ENCODE data around the gene HPSE2. TPM values are rescaled to one million over a fixed set of nuclear protein-coding genes. Genes with fewer than 3 reads are reported as not detected.

The HPSE2 gene
- total RNA-seq, 2 experiments from 2014 or later: not detected

DNA sequence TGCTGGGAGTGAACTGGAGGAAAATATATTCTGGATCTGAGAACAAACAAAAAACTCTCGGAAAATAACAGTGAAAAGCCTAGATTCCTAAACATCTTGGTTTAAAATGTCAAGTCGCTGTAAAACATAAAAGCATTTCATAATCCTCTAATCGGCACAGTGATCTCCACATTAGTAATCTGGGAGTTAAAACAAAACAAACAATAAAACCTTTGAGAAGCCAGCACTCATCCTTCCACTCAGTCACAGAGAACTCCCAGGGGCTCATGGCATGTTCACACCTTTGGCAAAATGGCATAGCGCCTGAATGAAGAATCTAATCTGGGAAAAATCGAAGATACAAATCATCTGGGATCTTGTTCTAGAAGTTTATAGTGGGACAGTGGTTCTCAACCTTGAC, 764.8 kb downstream of the HPSE2 start:
- H3K27me3 Mint-ChIP-seq: peaks cover 12% of the 10 kb centered on the region
- no peak overlapping the region for H3K27ac ChIP-seq (ENCODE audit: low read depth in 1 of 2, low read length in 2 of 2)
- H3K36me3 Mint-ChIP-seq (ENCODE audit: low read depth): no peaks in the 10 kb centered on the region
- H3K4me1 ChIP-seq (ENCODE audit: insufficient read depth, low read length): peaks cover 5% of the 10 kb centered on the region
- H3K9me3 ChIP-seq (ENCODE audit: control insufficient read depth in 1 of 2, insufficient read depth in 1 of 2, low read length in 2 of 2): no peaks in the 10 kb centered on the region
- no peaks in the 10 kb centered on the region for H3K36me3 ChIP-seq (ENCODE audit: insufficient read depth, low read length)
- no peak overlapping the region for H3K27ac Mint-ChIP-seq
- H3K4me1 Mint-ChIP-seq (ENCODE audit: low read depth): peaks cover 10% of the 10 kb centered on the region
- H3K9me3 Mint-ChIP-seq: no peaks in the 10 kb centered on the region
- TF ChIP-seq, protein P1, sequence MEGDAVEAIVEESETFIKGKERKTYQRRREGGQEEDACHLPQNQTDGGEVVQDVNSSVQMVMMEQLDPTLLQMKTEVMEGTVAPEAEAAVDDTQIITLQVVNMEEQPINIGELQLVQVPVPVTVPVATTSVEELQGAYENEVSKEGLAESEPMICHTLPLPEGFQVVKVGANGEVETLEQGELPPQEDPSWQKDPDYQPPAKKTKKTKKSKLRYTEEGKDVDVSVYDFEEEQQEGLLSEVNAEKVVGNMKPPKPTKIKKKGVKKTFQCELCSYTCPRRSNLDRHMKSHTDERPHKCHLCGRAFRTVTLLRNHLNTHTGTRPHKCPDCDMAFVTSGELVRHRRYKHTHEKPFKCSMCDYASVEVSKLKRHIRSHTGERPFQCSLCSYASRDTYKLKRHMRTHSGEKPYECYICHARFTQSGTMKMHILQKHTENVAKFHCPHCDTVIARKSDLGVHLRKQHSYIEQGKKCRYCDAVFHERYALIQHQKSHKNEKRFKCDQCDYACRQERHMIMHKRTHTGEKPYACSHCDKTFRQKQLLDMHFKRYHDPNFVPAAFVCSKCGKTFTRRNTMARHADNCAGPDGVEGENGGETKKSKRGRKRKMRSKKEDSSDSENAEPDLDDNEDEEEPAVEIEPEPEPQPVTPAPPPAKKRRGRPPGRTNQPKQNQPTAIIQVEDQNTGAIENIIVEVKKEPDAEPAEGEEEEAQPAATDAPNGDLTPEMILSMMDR (IDR thresholded peaks at IDR 0.05): no peak
- no peak for ATAC-seq (ENCODE audit: poor library complexity)
- CTCF ChIA-PET: no interaction called here
- intact Hi-C loops (cut with DNase I, micrococcal nuclease): no loop called here
- H3K4me3 Mint-ChIP-seq: no peak overlapping the region
- POLR2A ChIA-PET: no interaction called here
- H3K4me3 ChIP-seq (ENCODE audit: low read length): no peak overlapping the region
- H3K27me3 ChIP-seq (ENCODE audit: control insufficient read depth in 1 of 2, insufficient read depth in 2 of 2, low read length in 2 of 2): peaks cover 0 to 3% of the 10 kb centered on the region in 2 experiments
- DNase-seq: no peak

DNA sequence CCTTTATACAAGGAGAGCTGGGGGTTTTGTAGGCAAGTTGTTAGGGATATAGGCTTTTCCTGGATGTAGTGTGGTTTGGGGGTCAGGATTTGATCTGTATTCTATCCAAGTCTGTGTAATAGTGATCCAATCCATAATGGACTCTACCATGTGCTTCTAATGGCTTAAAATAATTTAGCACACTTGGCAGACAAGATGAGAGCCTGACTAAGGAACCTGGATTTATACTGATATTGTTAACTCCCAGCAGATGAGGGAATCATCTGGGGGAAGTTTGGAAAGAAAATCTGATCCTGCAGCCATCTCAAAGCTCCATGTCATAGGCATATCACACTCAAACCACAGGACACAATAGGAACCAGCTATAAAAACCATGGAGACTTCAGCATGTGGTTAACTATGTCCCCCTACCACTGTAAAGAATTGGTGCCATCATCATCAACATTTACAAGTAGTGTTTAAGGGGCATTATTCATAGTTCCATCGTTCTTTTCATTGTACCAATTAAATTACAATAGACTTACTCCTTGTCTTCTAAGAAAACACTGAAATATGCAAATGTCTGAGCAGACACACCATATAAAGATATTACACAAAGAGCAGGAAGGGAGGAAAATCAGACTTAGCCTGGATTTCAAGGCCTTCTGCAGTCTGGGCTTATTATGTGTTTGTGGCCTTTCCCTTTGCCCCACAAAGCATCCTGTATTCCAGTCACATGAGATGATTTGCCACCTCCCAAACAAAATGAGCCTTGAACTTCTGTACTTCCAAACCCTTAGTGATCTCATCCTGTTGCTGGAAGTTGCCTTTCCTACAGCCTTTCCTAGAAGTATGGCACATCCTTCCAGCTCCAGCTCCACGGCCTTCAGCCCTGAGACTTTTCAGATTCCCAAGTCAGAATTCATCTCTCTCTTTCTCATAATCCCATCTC, 766.4 kb downstream of the HPSE2 start:
- POLR2A ChIA-PET: interaction anchor here (1.4 kb wide), 1 partner anchor 23 kb away, joined by 3 read pairs; no protein-coding TSS in a partner anchor
- Histone ChIP-seq H3K4me1 (ENCODE audit: insufficient read depth, low read length) (peaks cover 5% of the 10 kb centered on the region), H3K9me3 (ENCODE audit: control insufficient read depth in 1 of 2, insufficient read depth in 1 of 2, low read length in 2 of 2) (no peaks in the 10 kb centered on the region), H3K27me3 (ENCODE audit: control insufficient read depth in 1 of 2, insufficient read depth in 2 of 2, low read length in 2 of 2) (peaks cover 0 to 5% of the 10 kb centered on the region in 2 experiments), H3K36me3 (ENCODE audit: insufficient read depth, low read length) (no peaks in the 10 kb centered on the region), H3K4me3 (ENCODE audit: low read length) (no peak overlapping the region), H3K27ac (ENCODE audit: low read depth in 1 of 2, low read length in 2 of 2) (no peak overlapping the region)
- intact Hi-C loops (cut with DNase I, micrococcal nuclease): loop anchor here (5.0 to 10.0 kb wide), 4 partner anchors 926 to 1578 kb away; partner anchors contain the start of gene GOT1 (in 1 of the 2)
- DNase-seq (no peak), ATAC-seq (ENCODE audit: poor library complexity) (no peak)
- no peak overlapping the region for H3K27ac Mint-ChIP-seq
- H3K36me3 Mint-ChIP-seq (ENCODE audit: low read depth): no peaks in the 10 kb centered on the region
- H3K4me1 Mint-ChIP-seq (ENCODE audit: low read depth): peaks cover 10% of the 10 kb centered on the region
- peaks cover 12% of the 10 kb centered on the region for H3K27me3 Mint-ChIP-seq
- CTCF ChIA-PET: interaction anchor here (0.8 kb wide), 1 partner anchor 8 kb away, joined by 3 read pairs; no protein-coding TSS in a partner anchor
- no peaks in the 10 kb centered on the region for H3K9me3 Mint-ChIP-seq
- TF ChIP-seq, protein P1 (IDR thresholded peaks at IDR 0.05): no peak
- H3K4me3 Mint-ChIP-seq: no peak overlapping the region

DNA sequence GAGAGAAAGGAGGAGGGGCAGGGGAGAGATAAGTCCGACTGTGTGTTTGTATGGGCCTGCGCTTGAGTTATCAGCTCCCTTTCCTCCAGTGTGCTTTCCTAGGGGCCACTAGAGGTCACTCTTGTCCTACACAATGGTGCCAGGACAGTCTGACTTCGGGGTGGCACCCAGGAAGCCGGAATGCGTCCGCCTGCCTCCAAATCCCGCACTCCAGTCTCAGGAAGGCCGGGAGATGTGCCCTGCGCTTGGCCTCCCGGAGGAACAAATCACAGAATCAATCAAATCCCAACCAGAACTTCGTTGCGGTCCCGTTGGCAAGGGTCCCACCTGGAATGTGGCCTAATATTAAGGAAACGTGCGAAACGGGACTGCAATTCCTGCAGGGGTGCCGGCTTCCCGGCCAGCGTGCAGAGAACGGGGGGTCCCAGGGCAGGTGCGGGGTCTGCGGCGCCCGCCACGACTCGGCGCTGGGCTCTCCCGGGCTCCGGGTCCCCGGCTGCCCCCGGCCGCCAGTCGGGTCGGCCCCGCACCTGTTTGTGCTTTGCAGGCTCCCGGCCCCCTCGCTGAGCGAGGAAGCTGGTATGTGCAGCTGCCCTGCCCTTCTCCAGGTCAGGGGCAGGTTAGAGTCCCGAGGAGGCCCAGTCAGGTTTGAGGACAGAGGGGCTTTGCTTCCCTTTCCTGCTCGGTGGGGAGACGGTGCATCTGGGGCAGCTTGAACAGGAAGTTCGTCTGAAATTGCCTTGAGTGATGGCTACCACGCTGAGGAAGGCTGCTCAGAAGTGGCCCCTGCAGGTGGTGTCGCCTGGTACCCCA, 767.9 kb downstream of the HPSE2 start:
- H3K9me3 ChIP-seq (ENCODE audit: control insufficient read depth in 1 of 2, insufficient read depth in 1 of 2, low read length in 2 of 2): no peaks in the 10 kb centered on the region
- H3K4me3 ChIP-seq (ENCODE audit: low read length): peak overlapping the region; percentile 76
- peak; percentile 94 for ATAC-seq (ENCODE audit: poor library complexity)
- Mint-ChIP-seq H3K4me1 (ENCODE audit: low read depth) (peaks cover 10% of the 10 kb centered on the region), H3K4me3 (peak overlapping the region; percentile 99), H3K9me3 (no peaks in the 10 kb centered on the region), H3K36me3 (ENCODE audit: low read depth) (no peaks in the 10 kb centered on the region), H3K27me3 (peaks cover 13% of the 10 kb centered on the region), H3K27ac (peak overlapping the region; percentile 40)
- ChIA-PET CTCF (interaction anchor here (0.6 to 1.9 kb wide), 6 partner anchors 10 to 781 kb away, joined by 3 to 14 read pairs (median 4); no protein-coding TSS in a partner anchor), POLR2A (interaction anchor here (1.0 to 1.4 kb wide), 4 partner anchors 21 to 779 kb away, joined by 3 to 8 read pairs (median 4); partner anchors contain the start of gene HPS1)
- peak; percentile 29 to 89 (median 54) for DNase-seq
- no peaks in the 10 kb centered on the region for H3K36me3 ChIP-seq (ENCODE audit: insufficient read depth, low read length)
- H3K27ac ChIP-seq (ENCODE audit: low read depth in 1 of 2, low read length in 2 of 2): no peak overlapping the region
- H3K4me1 ChIP-seq (ENCODE audit: insufficient read depth, low read length): peaks cover 5% of the 10 kb centered on the region
- H3K27me3 ChIP-seq (ENCODE audit: control insufficient read depth in 1 of 2, insufficient read depth in 2 of 2, low read length in 2 of 2): peaks cover 0 to 7% of the 10 kb centered on the region in 2 experiments
- TF ChIP-seq, protein P1 (IDR thresholded peaks at IDR 0.05): peak; percentile 75
- intact Hi-C loops (cut with DNase I, micrococcal nuclease): loop anchor here (1.0 to 10.0 kb wide), 7 partner anchors 197 to 1580 kb away; partner anchors contain the start of gene GOT1 (in 1 of the 2)

Data from CD4-positive, alpha-beta T cell (primary cell).